GM21529 (cell line): ENCODE measurements around the gene PMF1.
A peak's percentile ranks its signal among the peaks of the same experiment; 100 is the strongest.
"Not testable (repeated sequence)": the region's sequence is repeated elsewhere in the genome, so short reads cannot be mapped to it uniquely, and the experiment has no call there.

Experiments
- ATAC-seq: cut with Tn5 transposase; IDR thresholded peaks from one replicate; pipeline ENCODE4 v1.9.1; 2021; ENCODE audit not compliant: unreplicated experiment

The PMF1 gene

DNA sequence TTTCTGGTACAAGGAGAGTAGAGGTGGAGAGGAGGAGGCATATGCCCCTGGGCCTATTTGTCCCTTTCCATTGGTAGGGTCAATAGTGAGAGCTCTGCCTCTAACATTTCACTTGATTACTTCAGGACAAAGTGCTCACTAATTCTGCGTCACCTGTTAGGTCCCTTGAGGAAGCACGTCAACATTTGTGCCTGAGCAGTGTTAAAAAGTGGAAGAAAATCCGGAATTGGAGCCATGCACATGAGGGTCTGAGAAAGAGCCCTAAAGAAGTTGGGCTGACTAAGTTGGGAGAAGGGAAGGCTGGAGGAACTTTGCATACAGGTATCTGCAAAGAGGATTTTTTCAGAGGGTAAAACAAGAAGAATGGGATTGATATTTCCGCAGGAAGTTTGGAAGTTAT is 17.0 kb upstream of the PMF1 start:
- no peak for ATAC-seq

DNA sequence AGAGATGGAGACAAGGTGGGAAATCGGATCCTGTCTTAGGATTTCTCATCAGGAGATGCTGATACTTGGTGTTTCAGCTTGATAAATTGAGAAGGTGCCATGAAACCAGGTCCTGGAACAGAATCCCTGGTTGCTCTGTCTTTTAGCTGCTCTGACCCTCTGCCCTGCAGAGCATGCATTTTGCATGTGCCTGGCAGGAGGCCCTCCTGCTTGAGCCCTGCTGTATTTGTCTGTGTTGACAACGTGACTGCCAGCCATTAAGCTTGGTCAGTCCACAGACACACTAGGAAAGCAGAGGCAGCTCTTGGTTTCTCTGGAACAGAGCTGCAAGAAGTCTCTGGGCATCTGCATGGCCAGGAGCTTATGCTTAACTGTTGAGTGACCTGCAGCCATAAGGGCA is 16.4 kb upstream of the PMF1 start:
- ATAC-seq: no peak

DNA sequence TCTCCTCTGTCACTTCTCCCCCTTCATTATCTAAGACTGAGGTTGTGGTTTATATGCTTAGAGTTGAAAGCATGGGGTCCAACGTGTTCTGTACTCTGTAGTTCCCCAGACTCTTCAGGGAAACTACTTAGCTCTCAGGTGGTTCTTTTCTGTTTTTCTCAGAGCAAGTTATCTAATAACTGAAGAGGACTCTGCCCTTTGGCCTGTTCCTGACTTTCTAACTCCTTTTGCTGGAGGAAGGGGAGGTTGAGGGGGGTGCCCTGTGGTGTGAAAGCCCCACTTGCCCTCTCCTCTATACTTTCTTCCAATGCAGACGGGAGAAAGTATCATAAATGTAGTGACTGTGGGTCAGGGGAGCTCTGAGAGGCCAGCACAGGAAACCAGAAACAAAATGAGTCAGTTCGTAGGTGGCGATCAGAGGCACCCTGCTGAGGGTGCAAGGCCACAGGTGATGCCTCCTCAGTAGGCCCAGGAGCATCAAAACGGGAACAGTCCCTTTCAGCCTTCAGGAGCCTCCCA is 13.9 kb upstream of the PMF1 start:
- ATAC-seq: no peak

DNA sequence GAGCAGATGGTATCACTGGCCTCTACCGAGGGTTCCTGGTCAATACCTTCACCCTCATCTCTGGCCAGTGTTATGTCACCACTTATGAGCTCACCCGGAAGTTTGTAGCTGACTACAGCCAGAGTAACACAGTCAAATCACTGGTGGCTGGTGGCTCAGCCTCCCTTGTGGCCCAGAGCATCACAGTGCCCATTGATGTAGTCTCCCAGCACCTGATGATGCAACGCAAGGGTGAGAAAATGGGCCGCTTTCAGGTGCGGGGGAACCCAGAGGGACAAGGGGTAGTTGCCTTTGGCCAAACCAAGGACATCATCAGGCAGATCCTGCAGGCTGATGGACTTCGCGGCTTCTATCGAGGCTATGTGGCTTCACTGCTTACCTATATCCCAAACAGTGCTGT is 12.8 kb upstream of the PMF1 start:
- ATAC-seq: no peak

DNA sequence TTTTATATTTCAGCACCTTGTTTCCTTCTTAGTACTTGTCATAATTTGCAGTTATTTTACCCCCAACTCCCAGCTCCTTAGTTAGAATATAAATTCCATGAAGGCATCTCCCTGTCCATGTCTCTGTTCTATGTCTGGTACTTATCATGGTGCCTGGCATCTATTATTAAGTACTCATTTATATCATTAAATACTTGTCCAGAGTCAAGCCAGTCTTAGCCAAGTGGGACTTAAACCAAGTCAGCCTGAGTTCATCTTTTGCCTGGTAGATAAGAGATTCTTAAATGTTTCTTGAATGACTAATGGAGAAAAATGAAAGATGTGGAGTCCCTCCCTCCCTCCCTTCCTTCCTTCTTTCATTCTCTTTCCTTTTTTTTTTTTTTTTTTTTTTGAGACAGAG is 9.5 kb upstream of the PMF1 start:
- no peak for ATAC-seq

DNA sequence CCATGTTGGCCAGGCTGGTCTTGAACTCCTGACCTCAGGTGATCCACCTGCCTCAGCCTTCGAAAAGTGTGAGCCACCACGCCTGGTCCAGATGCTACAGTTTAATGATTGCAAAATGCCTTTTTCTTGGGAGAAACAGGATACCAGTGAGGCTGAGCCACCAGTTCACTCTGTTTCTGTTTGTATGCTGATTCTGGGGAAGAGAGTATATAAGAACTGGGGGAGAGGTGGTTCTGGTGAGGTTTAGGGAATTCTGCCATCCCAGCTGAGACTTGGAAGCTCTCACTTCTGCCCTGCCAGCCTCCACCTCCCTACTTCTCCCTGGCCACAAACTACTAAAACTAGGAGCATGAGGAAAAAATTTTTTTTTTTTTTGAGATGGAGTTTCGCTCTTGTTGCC is 8.1 kb upstream of the PMF1 start:
- ATAC-seq: no peak

DNA sequence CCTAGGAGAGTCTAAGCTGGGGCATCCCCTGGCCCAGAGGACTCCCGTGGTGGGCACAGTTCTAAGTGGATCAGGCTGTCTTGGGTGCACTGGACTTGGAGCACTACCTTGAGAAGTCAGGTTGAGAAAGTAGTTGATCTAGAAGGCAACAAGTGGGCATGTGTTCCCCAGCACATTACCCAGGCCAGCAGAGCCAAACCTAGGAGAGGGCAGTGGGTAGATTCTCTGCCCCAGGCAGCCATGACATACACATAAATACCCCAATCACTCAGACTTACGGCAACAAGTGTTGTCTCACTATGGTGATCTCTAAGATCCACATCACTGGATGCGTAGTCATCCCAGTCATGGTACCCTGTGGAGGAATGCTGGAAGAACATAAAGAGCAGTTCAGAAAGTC is 1.6 kb upstream of the PMF1 start:
- ATAC-seq: no peak

DNA sequence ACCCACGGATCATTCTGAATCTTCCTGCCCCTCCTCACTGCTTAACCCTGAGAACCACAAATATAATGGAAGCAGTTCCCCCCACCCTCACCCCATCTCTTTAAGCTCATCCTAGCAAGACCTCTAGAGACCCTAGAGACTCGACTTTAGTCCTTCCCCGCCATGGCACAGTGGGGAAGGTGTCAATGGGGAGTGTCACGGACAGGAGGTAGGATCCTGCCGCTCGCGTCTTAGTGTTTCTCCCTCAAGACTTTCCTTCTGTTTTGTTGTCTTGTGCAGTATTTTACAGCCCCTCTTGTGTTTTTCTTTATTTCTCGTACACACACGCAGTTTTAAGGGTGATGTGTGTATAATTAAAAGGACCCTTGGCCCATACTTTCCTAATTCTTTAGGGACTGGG is 677 bp upstream of the PMF1 start:
- no peak for ATAC-seq

DNA sequence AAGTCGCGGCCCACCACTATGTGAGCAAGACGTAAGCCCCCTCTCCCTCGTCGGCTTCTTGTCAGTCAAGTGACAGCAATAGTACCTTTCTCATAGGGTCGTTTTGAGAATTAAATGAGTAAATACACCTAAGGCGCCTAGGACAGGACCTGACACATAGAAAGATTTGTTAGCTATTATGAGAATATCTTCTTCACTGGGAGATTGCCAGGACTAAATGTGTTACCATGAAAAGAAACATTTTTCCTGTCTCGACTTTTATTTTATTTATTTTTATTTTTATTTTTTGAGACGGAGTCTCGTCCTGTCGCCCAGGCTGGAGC is 798 bp downstream of the PMF1 start:
- ATAC-seq: no peak

DNA sequence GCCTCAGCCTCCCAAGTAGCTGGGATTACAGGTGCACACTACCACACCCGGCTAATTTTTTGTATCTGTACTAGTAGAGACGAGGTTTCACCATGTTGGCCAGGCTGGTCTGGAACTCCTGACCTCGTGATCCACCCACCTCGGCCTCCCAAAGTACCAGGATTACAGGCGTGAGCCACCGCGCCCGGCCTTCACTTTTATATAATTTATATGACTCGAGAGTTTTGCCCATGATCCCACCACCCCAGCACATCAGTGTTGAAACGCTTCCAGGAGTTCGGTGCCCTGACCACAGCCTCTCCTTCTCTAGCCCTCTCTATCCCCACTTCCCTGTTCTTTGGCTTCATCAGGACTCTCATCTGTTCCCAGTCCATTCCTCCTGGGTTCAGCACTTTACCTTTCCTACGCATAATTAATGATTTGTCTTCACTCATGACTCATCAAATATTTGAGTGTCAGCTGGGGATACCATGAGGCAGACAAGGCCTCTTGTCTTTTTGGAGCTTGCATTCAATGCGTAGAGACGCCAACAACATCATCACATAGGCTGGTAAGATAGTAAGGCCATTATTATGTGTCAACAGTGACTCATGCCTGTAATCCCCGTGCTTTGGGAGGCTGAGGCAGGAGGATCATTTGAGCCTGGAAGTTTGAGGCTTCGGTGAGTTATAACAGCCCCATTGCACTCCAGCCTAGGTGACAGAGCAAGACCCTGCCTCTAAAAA is 1.4 kb downstream of the PMF1 start:
- ATAC-seq: no peak

DNA sequence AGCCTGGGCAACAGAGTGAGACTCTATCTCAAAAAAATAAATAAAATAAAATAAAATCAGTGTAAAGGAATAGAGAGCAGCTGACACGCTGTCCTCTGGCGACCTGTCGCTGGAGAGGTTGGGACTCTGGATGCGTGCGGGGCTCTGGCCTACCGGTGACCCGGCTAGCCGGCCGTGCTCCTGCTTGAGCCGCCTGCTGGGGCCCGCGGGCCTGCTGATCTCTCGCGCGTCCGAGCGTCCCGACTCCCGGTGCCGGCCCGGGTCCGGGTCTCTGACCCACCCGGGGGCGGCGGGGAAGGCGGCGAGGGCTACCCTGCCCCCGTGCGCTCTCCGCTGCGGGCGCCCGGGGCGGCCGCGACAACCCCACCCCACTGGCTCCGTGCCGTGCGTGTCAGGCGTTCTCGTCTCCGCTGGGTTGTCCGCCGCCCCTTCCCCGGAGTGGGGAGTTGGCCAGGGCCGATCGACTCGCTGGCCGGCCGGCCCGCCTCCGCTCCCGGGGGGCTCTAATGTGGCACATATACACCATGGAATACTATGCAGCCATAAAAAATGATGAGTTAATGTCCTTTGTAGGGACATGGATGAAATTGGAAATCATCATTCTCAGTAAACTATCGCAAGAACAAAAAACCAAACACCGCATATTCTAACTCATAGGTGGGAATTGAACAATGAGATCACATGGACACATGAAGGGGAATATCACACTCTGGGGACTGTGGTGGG is 3.7 kb downstream of the PMF1 start:
- not testable (repeated sequence) for ATAC-seq

DNA sequence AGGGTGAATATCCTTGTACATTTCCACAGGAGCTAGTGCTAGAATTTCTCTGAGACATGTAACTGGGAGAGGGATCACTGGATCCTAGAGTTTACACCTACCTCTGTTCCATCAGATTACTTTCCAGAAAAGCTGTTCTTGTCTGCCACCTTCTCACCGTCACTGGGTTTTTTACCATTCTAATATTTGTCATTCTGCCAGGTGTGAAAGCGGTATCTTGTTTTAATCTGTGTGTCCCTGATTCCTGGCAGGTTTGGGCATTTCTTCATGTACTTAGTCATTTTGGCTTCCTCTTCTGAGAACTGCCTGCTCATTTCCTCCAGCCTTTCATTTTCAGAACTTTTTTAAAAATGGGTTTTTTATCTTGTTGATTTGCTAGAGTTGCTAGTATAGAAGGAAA is 5.1 kb downstream of the PMF1 start:
- no peak for ATAC-seq

DNA sequence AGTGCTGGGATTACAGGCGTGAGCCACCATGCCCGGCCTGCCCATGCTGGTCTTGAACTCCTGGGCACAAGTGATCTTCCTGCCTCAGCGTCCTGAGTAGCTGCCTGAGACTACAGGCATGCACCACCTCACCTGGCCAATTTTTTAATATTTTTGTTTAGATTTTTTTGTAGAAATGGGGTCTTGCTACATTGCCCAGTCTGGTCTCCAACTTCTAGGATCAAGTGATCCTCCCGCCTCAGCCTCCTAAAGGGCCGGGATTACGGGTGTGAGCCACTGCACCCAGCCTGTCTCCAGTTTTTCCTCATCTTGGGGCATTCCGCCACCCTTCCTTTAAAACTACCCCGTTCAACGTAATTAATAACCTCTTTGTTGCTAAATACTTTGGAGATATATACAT is 7.4 kb downstream of the PMF1 start:
- no peak for ATAC-seq

DNA sequence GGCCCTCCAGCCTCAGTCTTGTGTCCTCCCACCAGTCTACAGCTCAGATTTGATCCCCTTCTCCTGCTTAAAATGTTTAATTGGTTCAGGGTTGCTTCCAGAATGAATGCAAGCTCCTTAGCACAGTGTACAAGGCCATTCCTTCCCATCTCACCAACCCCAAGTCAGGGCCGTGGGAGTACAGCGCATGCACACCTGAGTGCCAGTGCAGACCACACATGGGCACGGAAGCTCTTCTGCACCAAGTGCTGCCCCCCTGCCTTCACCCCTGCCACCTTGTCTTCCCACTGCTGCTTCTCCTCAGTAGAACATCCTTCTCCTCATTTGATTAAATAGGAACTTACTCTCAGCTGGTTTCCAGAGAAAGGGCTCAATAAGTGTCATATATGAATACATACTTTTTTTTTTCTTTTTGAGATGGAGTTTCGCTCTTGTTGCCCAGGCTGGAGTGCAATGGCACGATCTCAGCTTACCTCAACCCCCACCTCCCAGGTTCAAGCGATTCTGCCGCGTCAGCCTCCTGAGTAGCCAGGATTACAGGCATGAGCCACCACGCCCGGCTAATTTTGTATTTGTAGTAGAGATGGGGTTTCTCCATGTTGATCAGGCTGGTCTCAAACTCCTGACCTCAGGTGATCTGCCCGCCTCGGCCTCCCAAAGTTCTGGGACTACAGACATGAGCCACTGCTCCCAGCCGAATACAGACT is 9.3 kb downstream of the PMF1 start:
- no peak for ATAC-seq

DNA sequence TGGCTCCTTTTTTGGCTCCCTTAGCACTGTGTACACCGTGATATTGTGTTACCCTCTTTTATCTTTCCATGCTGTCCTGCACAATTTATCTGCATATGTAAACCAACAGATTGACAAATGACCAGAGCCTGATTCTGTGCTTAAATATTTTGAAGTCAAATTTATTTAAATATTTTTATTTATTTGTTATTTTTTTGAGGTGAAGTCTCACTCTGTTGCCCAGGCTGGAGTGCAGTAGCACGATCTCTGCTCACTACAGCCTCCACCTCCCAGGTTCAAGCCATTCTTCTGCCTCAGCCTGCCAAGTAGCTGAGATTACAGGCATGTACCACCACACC is 12.8 kb downstream of the PMF1 start:
- ATAC-seq: peak; percentile 11

DNA sequence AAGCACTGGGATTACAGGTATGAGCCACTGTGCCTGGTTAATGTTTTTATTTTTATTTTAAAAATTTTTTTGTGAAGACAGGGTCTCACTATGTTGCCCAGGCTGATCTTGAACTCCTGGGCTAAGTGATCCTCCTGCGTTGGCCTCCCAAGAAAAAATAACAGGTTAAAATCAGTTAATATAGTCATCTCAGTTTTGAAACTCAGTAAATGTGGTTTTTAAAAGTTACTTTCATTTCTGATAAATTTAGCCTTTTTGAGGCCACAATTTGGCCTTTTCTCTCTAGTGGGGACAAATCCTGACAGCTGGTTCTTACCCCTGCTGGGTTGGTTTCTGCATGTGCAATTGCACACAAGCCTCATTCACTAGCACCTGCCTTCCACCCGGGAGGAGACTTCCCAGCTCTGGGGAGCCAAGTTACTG is 13.3 kb downstream of the PMF1 start:
- peak; percentile 81 for ATAC-seq

DNA sequence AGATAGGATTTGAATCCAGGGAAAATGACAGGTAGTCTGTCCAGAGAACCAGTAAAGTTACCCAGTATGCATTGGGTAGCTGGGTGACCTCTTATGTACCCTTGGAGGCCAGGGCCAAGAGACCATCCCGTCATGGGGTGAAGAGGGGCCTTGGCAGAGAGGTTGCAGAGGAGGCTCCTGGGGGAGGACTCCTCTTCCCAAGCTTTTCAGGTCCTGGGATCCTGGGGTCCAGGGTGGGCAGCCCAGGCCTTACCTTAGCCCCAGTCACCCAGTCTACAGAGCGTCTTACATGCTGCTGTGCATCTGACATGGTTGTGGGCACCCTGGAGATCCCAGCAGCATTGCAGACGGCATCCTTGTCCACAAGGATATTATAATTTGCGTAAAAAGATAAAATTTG is 14.0 kb downstream of the PMF1 start:
- peak; percentile 9 for ATAC-seq

DNA sequence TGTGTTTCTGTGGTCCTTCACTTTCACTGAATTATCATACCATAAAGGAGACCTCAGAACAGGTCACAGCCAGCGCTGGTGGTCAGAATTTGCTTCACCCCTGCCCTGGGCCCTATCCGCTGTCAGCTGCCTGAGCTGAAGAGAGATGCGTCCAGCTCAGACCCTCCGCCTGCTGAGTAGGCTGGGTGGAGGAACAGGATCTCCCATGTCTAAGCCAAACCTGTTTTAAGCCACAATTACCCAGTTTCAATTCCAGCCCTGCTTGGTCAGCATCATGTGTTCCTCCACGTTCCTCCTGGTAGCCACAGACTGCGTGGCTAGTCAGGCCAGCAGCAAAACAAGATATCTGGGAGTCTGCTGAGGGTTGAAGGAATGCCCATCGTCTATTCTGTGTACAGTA is 15.7 kb downstream of the PMF1 start:
- no peak for ATAC-seq

DNA sequence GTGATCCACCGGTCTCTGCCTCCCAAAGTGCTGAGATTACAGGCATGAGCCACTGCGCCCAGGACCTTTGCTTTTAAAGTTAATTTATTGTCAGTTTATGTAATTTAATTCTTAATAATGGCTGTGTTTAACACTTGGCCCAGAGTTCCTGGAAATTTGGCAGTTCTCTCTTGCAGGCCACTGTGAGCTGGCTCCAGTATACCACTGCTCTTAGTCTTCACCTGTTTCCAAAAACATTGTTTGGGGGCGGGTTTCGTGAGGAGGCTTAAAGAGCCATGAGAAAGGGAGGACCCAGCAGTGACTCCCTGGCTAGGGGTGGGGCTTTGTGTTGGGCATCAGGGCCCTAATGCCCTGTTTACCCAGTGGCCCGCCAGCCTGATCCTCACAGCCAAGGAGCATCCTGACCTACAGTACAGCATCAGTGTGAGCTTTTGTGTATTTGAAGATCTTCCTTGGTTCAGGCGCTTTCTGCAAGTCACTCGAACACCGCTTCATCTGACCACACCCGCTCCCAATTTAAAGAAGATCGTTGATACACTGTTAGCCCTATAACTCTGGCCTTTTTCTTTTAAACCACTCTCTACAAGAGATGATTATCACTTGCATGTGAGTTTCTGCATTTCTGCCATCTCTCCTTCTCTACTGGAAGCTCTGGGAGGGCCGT is 17.1 kb downstream of the PMF1 start:
- ATAC-seq: no peak

DNA sequence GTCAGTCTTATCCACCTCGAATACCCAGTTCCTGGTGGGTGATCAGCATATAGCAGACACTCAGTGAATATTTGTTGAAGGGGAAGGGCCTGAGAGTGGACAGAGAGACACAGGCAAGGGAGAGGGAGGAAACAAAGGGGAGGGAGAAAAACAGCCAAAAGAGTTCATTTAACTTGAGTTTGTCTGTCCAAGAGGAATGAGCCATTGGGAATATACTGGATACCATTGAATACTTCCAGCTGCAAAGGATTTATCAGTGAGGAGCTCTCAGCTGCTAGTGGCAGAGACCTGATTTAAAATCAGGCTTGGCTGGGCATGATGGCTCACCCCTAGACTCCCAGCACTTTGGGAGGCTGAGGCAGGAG is 17.6 kb downstream of the PMF1 start:
- no peak for ATAC-seq

DNA sequence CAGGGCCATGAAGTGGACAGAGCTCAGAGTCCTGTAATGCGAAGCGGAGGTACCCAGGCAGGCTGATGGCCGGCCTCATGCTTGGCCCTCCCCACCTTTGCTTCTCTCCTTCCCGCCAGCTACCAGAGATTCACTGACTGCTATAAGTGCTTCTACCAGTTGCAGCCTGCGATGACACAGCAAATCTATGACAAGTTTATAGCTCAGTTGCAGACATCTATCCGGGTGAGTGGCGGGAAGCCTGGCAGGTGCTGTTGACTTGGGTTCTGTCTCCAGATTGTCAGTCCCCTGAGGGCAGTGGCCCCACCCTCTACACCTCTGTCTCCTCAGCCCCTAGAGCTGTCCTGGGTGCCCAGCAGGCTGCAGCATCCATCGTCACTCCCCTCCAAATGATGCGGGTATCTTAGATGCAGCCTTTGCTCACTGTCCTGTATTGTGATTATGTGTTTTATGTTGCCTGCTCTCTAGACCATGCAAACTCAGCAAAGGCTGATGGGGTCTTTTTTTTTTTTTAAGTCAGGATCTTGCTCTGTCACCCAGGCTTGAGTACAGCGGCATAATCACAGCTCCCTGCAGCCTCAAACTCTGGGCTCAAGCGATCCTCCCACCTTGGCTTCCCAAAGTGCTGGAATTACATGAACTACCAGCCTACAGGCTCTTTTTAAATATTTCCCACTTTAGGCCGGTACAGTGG is 19.5 kb downstream of the PMF1 start:
- ATAC-seq: no peak
